Sigmoid colon (tissue), 7 donors: ENCODE measurements around the gene PRCD. TPM values are rescaled to one million over a fixed set of nuclear protein-coding genes. Genes with fewer than 3 reads are reported as not detected.

ENCODE experiments used
- DNase-seq: peaks from one replicate; pipeline ENCODE4 v3.0.0-alpha.2; 2019
- H3K27ac ChIP-seq, 4 donors: fragments of 200-600 bp; sonication (generic); one replicate each; pipeline ENCODE4 v1.5.1; 2016 to 2019; ENCODE audit warnings: mild to moderate bottlenecking in 1 of 4
- H3K27me3 ChIP-seq, 3 donors: fragments of 200-600 bp; sonication (generic); one replicate each; pipeline ENCODE4 v1.5.1; 2019; ENCODE audit warnings: mild to moderate bottlenecking in 1 of 3
- H3K36me3 ChIP-seq, 4 donors: fragments of 200-600 bp; sonication (generic); one replicate each; pipeline ENCODE4 v1.5.1; 2016 to 2019
- H3K4me1 ChIP-seq, 4 donors: fragments of 200-600 bp; sonication (generic); one replicate each; pipeline ENCODE4 v1.5.1; 2017 to 2019
- H3K4me3 ChIP-seq, 4 donors: fragments of 200-600 bp; sonication (generic); one replicate each; pipeline ENCODE4 v1.5.1; 2017 to 2019; ENCODE audit warnings: mild to moderate bottlenecking in 2 of 4, moderate library complexity in 1 of 4
- H3K9me3 ChIP-seq, 4 donors: fragments of 200-600 bp in 3 of 4; sonication (generic) in 3 of 4; one replicate each; pipeline versions ENCODE4 v1.5.1 to v1.6.1; 2013 to 2019
- EP300 ChIP-seq, 4 donors: sonication (generic); formaldehyde crosslinking; IDR thresholded peaks; one replicate each; pipeline ENCODE4 v1.6.1; 2017; ENCODE audit warnings: antibody characterized with exemption in 4 of 4
- POLR2A ChIP-seq, 2 donors: fragments of 450-650 bp; IDR thresholded peaks; one replicate each; pipeline ENCODE4 v1.6.1; 2016; ENCODE audit warnings: antibody characterized with exemption in 2 of 2, mild to moderate bottlenecking in 2 of 2, moderate library complexity in 2 of 2
- POLR2AphosphoS5 ChIP-seq, 4 donors: sonication (generic); formaldehyde crosslinking; IDR thresholded peaks; one replicate each; pipeline ENCODE4 v1.6.1; 2017; ENCODE audit warnings: antibody characterized with exemption in 4 of 4
- WGBS, 2 donors: extraction: QIAGEN DNeasy Blood & Tissue Kit; methylation state at CpG; one replicate each; pipeline ENCODE4 v1.1.7; 2013; 5-methylcytosine and 5-hydroxymethylcytosine counted together
- intact Hi-C: fragments of 100-400 bp; cut with DNase I; formaldehyde crosslinking; loops from one replicate; pipeline ENCODE4 v1.15.1; 2023
- polyA plus RNA-seq, 3 donors: library from polyadenylated mRNA; stranded (reverse); fragments of 200-250 nt; gene quantifications; one replicate each; pipeline ENCODE4 v1.2.3, GENCODE V29; 2013
- small RNA-seq, 3 donors: library from RNA; depleted of rRNA; stranded (forward); fragments of <200 nt; gene quantifications; one replicate each; pipeline ENCODE3, GENCODE V24; 2016
- total RNA-seq, 4 donors: library from RNA; depleted of rRNA; stranded (reverse); fragments of >200 nt; gene quantifications; one replicate each; pipeline ENCODE4 v1.1.0, GENCODE V29; 2016
- TF ChIP-seq, protein P1 (sequence below), 4 experiments: fragments of 450-650 bp in 3 of 4; fragments of 200-600 bp in 1 of 4; IDR thresholded peaks; one replicate each; pipeline ENCODE4 v1.5.1; 2016 to 2019; ENCODE audit warnings: antibody characterized with exemption in 4 of 4, mild to moderate bottlenecking in 3 of 4, moderate library complexity in 2 of 4
- donor health status: healthy with polysubstance abuse.
- donor health status: Bipolar disorder and iron deficiency.
- donor health status: healthy.

The PRCD gene
- total and polyA plus RNA-seq, 7 donors, result 1.1 to 7.1 (median 5.3) TPM; not detected in 1

DNA sequence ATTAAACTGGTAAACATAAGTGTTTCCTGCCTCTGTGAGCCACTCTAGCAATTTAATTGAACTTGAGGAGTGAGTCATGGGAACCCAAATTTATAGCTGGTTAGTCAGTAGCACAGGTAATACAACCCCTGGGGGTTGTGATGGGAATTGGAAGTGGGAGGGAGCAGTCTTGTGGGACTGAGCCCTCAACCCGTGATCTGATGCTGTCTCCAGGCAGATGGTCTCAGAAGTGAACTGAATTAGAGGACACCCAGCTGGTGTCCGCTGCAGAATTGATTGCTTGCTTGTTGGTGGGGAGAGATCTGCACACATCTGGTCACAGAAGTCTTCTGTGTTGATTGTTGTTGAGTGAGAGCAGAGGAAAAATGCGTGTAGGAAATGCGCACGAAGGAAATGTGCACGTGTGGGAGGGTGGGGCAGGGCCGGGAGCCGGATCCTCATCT, 53.6 kb downstream of the PRCD start:
- H3K27ac ChIP-seq, result no peak overlapping the region
- no peaks in the 10 kb centered on the region for H3K4me1 ChIP-seq
- WGBS, 2 donors, result 76 to 78% methylated on average over 8 of the region's 8 CpGs
- DNase-seq, result no peak
- H3K9me3 ChIP-seq, result no peaks in the 10 kb centered on the region
- peaks cover 0 to 12% (median 0%) of the 10 kb centered on the region in 3 donors for H3K27me3 ChIP-seq
- H3K36me3 ChIP-seq, result no peaks in the 10 kb centered on the region
- intact Hi-C loops, result no loop called here
- TF ChIP-seq EP300 (IDR thresholded peaks at IDR 0.05), result no peak
- TF ChIP-seq, protein P1, sequence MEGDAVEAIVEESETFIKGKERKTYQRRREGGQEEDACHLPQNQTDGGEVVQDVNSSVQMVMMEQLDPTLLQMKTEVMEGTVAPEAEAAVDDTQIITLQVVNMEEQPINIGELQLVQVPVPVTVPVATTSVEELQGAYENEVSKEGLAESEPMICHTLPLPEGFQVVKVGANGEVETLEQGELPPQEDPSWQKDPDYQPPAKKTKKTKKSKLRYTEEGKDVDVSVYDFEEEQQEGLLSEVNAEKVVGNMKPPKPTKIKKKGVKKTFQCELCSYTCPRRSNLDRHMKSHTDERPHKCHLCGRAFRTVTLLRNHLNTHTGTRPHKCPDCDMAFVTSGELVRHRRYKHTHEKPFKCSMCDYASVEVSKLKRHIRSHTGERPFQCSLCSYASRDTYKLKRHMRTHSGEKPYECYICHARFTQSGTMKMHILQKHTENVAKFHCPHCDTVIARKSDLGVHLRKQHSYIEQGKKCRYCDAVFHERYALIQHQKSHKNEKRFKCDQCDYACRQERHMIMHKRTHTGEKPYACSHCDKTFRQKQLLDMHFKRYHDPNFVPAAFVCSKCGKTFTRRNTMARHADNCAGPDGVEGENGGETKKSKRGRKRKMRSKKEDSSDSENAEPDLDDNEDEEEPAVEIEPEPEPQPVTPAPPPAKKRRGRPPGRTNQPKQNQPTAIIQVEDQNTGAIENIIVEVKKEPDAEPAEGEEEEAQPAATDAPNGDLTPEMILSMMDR (IDR thresholded peaks at IDR 0.05), result no peak
- TF ChIP-seq POLR2AphosphoS5 (IDR thresholded peaks at IDR 0.05), result no peak
- H3K4me3 ChIP-seq, result no peak overlapping the region

DNA sequence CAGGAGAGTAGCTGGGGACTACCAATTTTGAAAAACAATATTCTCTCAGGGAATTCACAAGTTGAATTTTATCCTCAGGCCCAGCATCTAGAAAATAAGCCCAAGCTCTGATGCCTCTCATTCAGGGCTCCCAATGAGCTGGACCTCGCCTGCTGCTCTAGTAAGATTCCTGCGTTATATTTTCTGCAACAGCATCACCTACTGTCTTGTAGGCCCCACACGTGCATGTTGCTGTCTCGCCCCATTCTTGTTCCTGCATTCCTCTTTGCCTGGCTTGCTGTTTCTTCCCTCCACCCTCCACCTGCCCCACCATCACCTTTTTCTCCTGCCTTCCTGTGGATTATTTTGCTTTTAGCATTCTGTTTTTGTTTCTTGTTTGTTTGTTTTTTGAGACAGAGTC, 54.1 kb downstream of the PRCD start:
- no peak overlapping the region for H3K27ac ChIP-seq
- WGBS, 2 donors, result 82 to 90% methylated on average over 4 of the region's 4 CpGs
- no peaks in the 10 kb centered on the region for H3K36me3 ChIP-seq
- no peaks in the 10 kb centered on the region for H3K9me3 ChIP-seq
- H3K4me3 ChIP-seq, result no peak overlapping the region
- H3K4me1 ChIP-seq, result no peaks in the 10 kb centered on the region
- TF ChIP-seq POLR2A (IDR thresholded peaks at IDR 0.05) (no peak), POLR2AphosphoS5 (IDR thresholded peaks at IDR 0.05) (no peak), EP300 (IDR thresholded peaks at IDR 0.05) (no peak)
- TF ChIP-seq, protein P1 (IDR thresholded peaks at IDR 0.05), result no peak
- intact Hi-C loops, result no loop called here
- no peak for DNase-seq
- peaks cover 0 to 7% (median 0%) of the 10 kb centered on the region in 3 donors for H3K27me3 ChIP-seq

DNA sequence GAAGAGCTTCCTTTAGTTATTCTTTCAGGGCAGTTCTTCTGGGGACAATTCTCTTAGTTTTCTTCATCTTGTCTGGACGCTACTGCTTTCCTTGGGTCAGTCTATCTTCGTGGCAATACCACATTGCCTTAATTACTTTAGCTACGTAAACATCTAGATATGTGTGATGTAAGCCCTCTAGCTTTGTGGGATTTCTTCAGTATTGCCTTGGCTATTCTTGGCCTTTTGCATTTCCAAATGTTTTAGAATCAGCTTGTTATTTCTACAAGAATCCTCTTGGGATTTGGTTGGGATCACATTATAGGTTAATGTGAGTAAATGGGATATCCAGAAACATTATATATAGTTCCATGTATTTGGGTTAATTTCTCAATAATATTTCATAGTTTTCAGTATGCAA, 54.8 kb downstream of the PRCD start:
- Histone ChIP-seq H3K27ac (no peak overlapping the region), H3K27me3 (peaks cover 0 to 3% (median 0%) of the 10 kb centered on the region in 3 donors), H3K4me3 (no peak overlapping the region), H3K9me3 (no peaks in the 10 kb centered on the region), H3K36me3 (no peaks in the 10 kb centered on the region), H3K4me1 (no peaks in the 10 kb centered on the region)
- no peak for DNase-seq
- intact Hi-C loops, result no loop called here
- TF ChIP-seq POLR2AphosphoS5 (IDR thresholded peaks at IDR 0.05), result no peak
- TF ChIP-seq EP300 (IDR thresholded peaks at IDR 0.05), result no peak
- no peak for TF ChIP-seq POLR2A (IDR thresholded peaks at IDR 0.05)
- TF ChIP-seq, protein P1 (IDR thresholded peaks at IDR 0.05), result no peak
- 80 to 82% methylated on average over 3 of the region's 3 CpGs for WGBS, 2 donors

Small RNA genes lying within 50 kb of the gene (small RNA-seq; reads per million reads assigned to genes)
- gene SNORD1A (0 reads per million in 3 donors), gene SNORD1B (223 to 277 (median 253) reads per million in 3 donors)

Other genes starting within 250 kb of the PRCD start
- gene QRICH2, start 231.8 kb upstream of the PRCD start, total RNA-seq, result 1 to 10 TPM; 2.0 to 5.0 (median 3.3) TPM
- 1 to 10 TPM in 2 of 3 donors, under 1 TPM in 1; 0.69 to 3.2 (median 1.8) TPM for gene QRICH2, start 231.8 kb upstream of the PRCD start, polyA plus RNA-seq
- gene PRPSAP1, start 186.1 kb upstream of the PRCD start, total RNA-seq, result 10 to 100 TPM; 39.0 to 70.3 (median 42.3) TPM
- 10 to 100 TPM; 34.7 to 51.7 (median 35.1) TPM for gene PRPSAP1, start 186.1 kb upstream of the PRCD start, polyA plus RNA-seq
- 1 to 10 TPM; 5.4 to 8.3 (median 7.7) TPM for gene SPHK1, start 155.4 kb upstream of the PRCD start, total RNA-seq
- 1 to 10 TPM; 5.4 to 9.7 (median 5.5) TPM for gene SPHK1, start 155.4 kb upstream of the PRCD start, polyA plus RNA-seq
- gene UBE2O, start 86.9 kb upstream of the PRCD start, total RNA-seq, result 10 to 100 TPM; 11.0 to 26.3 (median 16.1) TPM
- gene UBE2O, start 86.9 kb upstream of the PRCD start, polyA plus RNA-seq, result 10 to 100 TPM in 1 of 3 donors, 1 to 10 TPM in 2; 6.2 to 16.1 (median 6.6) TPM
- not detected for gene AANAT, start 72.4 kb upstream of the PRCD start, total RNA-seq
- gene AANAT, start 72.4 kb upstream of the PRCD start, polyA plus RNA-seq, result under 1 TPM in 1 of 3 donors, not detected in 2; 0.12 TPM
- 10 to 100 TPM in 3 of 4 donors, 1 to 10 TPM in 1; 7.9 to 27.6 (median 12.5) TPM for gene RHBDF2, start 38.6 kb upstream of the PRCD start, total RNA-seq
- 10 to 100 TPM in 1 of 3 donors, 1 to 10 TPM in 2; 1.2 to 35.7 (median 5.8) TPM for gene RHBDF2, start 38.6 kb upstream of the PRCD start, polyA plus RNA-seq
- gene CYGB, start 2.3 kb upstream of the PRCD start, total RNA-seq, result 10 to 100 TPM; 18.6 to 33.4 (median 19.3) TPM
- gene CYGB, start 2.3 kb upstream of the PRCD start, polyA plus RNA-seq, result 10 to 100 TPM in 2 of 3 donors, 1 to 10 TPM in 1; 9.7 to 25.8 (median 10.1) TPM
- 10 to 100 TPM in 1 of 4 donors, 1 to 10 TPM in 3; 4.1 to 16.4 (median 9.0) TPM for gene ST6GALNAC2, start 45.8 kb downstream of the PRCD start, total RNA-seq
- gene ST6GALNAC2, start 45.8 kb downstream of the PRCD start, polyA plus RNA-seq, result 1 to 10 TPM; 3.3 to 5.4 (median 3.5) TPM
- gene ST6GALNAC1, start 103.7 kb downstream of the PRCD start, total RNA-seq, result 1 to 10 TPM in 2 of 4 donors, under 1 TPM in 2; 0.81 to 4.6 (median 2.2) TPM
- 100 to 1,000 TPM; 104 to 146 (median 109) TPM for gene ST6GALNAC1, start 103.7 kb downstream of the PRCD start, polyA plus RNA-seq
- 100 to 1,000 TPM; 327 to 428 (median 348) TPM for gene MXRA7, start 170.9 kb downstream of the PRCD start, total RNA-seq
- 100 to 1,000 TPM in 1 of 3 donors, 10 to 100 TPM in 1, 1 to 10 TPM in 1; 8.3 to 109 (median 35.3) TPM for gene MXRA7, start 170.9 kb downstream of the PRCD start, polyA plus RNA-seq
- 10 to 100 TPM; 21.3 to 37.3 (median 28.9) TPM for gene JMJD6, start 186.6 kb downstream of the PRCD start, total RNA-seq
- 10 to 100 TPM; 24.0 to 28.9 (median 24.8) TPM for gene JMJD6, start 186.6 kb downstream of the PRCD start, polyA plus RNA-seq
- 10 to 100 TPM; 13.6 to 32.5 (median 20.8) TPM for gene METTL23, start 186.8 kb downstream of the PRCD start, total RNA-seq
- 10 to 100 TPM; 25.7 to 34.8 (median 33.6) TPM for gene METTL23, start 186.8 kb downstream of the PRCD start, polyA plus RNA-seq
- gene SRSF2, start 197.3 kb downstream of the PRCD start, total RNA-seq, result 100 to 1,000 TPM; 123 to 229 (median 129) TPM
- 100 to 1,000 TPM in 2 of 3 donors, 10 to 100 TPM in 1; 87.9 to 187 (median 107) TPM for gene SRSF2, start 197.3 kb downstream of the PRCD start, polyA plus RNA-seq
- 10 to 100 TPM; 27.5 to 46.2 (median 41.7) TPM for gene MFSD11, start 198.1 kb downstream of the PRCD start, total RNA-seq
- 10 to 100 TPM in 1 of 3 donors, 1 to 10 TPM in 2; 6.6 to 22.1 (median 6.9) TPM for gene MFSD11, start 198.1 kb downstream of the PRCD start, polyA plus RNA-seq